SU-DHL-6 (cell line): ENCODE data around the gene PARD6G.
"Not testable (repeated sequence)": the region's sequence is repeated elsewhere in the genome, so short reads cannot be mapped to it uniquely, and the experiment has no call there.

ENCODE experiments used
- H2AFZ ChIP-seq: fragments of 200-600 bp; sonication (generic); 2 replicates; pipeline ENCODE4 v1.6.1; 2014; ENCODE audit warnings: low read depth, mild to moderate bottlenecking, moderate library complexity, mixed read lengths, antibody characterized with exemption, low read length; ENCODE audit not compliant: severe bottlenecking
- H3F3A ChIP-seq: fragments of 200-600 bp; shearing (Covaris generic); 2 replicates; pipeline ENCODE4 v1.6.0; 2016; ENCODE audit warnings: antibody characterized with exemption, mild to moderate bottlenecking; ENCODE audit not compliant: insufficient read depth
- H3K27ac ChIP-seq: fragments of 200-600 bp; sonication (generic); 2 replicates; pipeline ENCODE4 v1.5.1; 2016; ENCODE audit warnings: low read depth, mild to moderate bottlenecking, low read length, moderate library complexity, mixed read lengths
- H3K27me3 ChIP-seq: fragments of 200-600 bp; sonication (generic), shearing (Covaris generic); 2 replicates; pipeline ENCODE4 v1.6.0; 2014; ENCODE audit warnings: mild to moderate bottlenecking, low read length
- H3K36me3 ChIP-seq: fragments of 200-600 bp; sonication (generic); 2 replicates; pipeline ENCODE4 v1.6.1; 2014; ENCODE audit warnings: mild to moderate bottlenecking, low read length, mixed read lengths
- H3K4me2 ChIP-seq: fragments of 300-600, 200-600 bp; shearing (Covaris generic), sonication (generic); 2 replicates; pipeline ENCODE4 v1.6.0; 2014; ENCODE audit warnings: low read length, low read depth, mild to moderate bottlenecking; ENCODE audit not compliant: poor library complexity, severe bottlenecking
- H3K4me3 ChIP-seq: fragments of 200-600 bp; sonication (generic); 2 replicates; pipeline ENCODE4 v1.5.1; 2014; ENCODE audit warnings: antibody characterized with exemption, low read length, mild to moderate bottlenecking, mixed read lengths; ENCODE audit not compliant: insufficient read depth, poor library complexity, severe bottlenecking
- H3K79me2 ChIP-seq: fragments of 200-600 bp; sonication (generic); 2 replicates; pipeline ENCODE4 v1.6.1; 2014; ENCODE audit warnings: mild to moderate bottlenecking, low read length, moderate library complexity; ENCODE audit not compliant: insufficient read depth
- H3K9ac ChIP-seq: fragments of 200-600 bp; sonication (generic); 2 replicates; pipeline ENCODE4 v1.7.0; 2014; ENCODE audit warnings: mild to moderate bottlenecking, low read length
- H3K9me2 ChIP-seq: fragments of 200-600 bp; sonication (generic); replicated peaks from 2 replicates; pipeline ENCODE4 v1.6.1; 2014; ENCODE audit warnings: low read length; ENCODE audit not compliant: insufficient read depth
- H3K9me3 ChIP-seq: fragments of 200-600 bp; sonication (generic); 2 replicates; pipeline ENCODE4 v1.6.1; 2014; ENCODE audit warnings: low read length, mixed read lengths; ENCODE audit not compliant: insufficient read depth
- H4K20me1 ChIP-seq: fragments of 200-600 bp; sonication (generic); 2 replicates; pipeline ENCODE4 v1.6.1; 2014; ENCODE audit warnings: low read depth, mild to moderate bottlenecking, antibody characterized with exemption, low read length, moderate library complexity, mixed read lengths
- CTCF ChIP-seq: fragments of 200-600 bp; sonication (generic); IDR thresholded peaks from one replicate; pipeline ENCODE4 v1.5.1; 2017; ENCODE audit warnings: antibody characterized with exemption, mild to moderate bottlenecking, low read length, moderate library complexity; ENCODE audit not compliant: insufficient read depth, poor library complexity, severe bottlenecking
- EZH2phosphoT487 ChIP-seq: fragments of 200-600 bp; sonication (generic), shearing (Covaris generic); conservative IDR thresholded peaks from 2 replicates; pipeline ENCODE4 v1.6.1; 2018; ENCODE audit warnings: mild to moderate bottlenecking, antibody characterized with exemption, low read length, moderate library complexity, mixed read lengths

The PARD6G gene

GRCh38 chr18:80239830-80240229, 7.5 kb downstream of the PARD6G start:
- Histone ChIP-seq H2AFZ (no peak overlapping the region), H3K79me2 (no peaks in the 10 kb centered on the region), H3K36me3 (no peaks in the 10 kb centered on the region), H3K9me3 (no peaks in the 10 kb centered on the region), H3K9ac (no peak overlapping the region), H3K4me3 (no peak overlapping the region), H3K4me2 (no peak overlapping the region), H4K20me1 (no peaks in the 10 kb centered on the region), H3F3A (no peaks in the 10 kb centered on the region), H3K9me2 (no peaks in the 10 kb centered on the region), H3K27ac (no peak overlapping the region), H3K27me3 (no peaks in the 10 kb centered on the region)
- no peak for TF ChIP-seq EZH2phosphoT487
- no peak for TF ChIP-seq CTCF

GRCh38 chr18:80238651-80239260, 8.6 kb downstream of the PARD6G start:
- Histone ChIP-seq H3K27me3 (no peaks in the 10 kb centered on the region), H3K79me2 (no peaks in the 10 kb centered on the region), H3K9me2 (no peaks in the 10 kb centered on the region), H2AFZ (no peak overlapping the region), H3K9me3 (no peaks in the 10 kb centered on the region), H3K4me2 (no peak overlapping the region), H3K9ac (no peak overlapping the region), H3K4me3 (no peak overlapping the region), H3K36me3 (no peaks in the 10 kb centered on the region), H4K20me1 (no peaks in the 10 kb centered on the region), H3F3A (no peaks in the 10 kb centered on the region), H3K27ac (no peak overlapping the region)
- TF ChIP-seq EZH2phosphoT487: no peak
- no peak for TF ChIP-seq CTCF

GRCh38 chr18:80237519-80237918, 9.8 kb downstream of the PARD6G start:
- H3K4me3 ChIP-seq, H3K27ac ChIP-seq, H3K9me3 ChIP-seq, H4K20me1 ChIP-seq, H3K36me3 ChIP-seq, H3K9me2 ChIP-seq, H2AFZ ChIP-seq, H3K27me3 ChIP-seq, H3F3A ChIP-seq, H3K79me2 ChIP-seq, H3K9ac ChIP-seq, H3K4me2 ChIP-seq: not testable (repeated sequence)

- Histone ChIP-seq H3F3A (no peaks in the 10 kb centered on the region), H3K9me2 (no peaks in the 10 kb centered on the region), H3K4me3 (no peak overlapping the region), H2AFZ (no peak overlapping the region), H3K9ac (no peak overlapping the region), H3K79me2 (no peaks in the 10 kb centered on the region), H3K4me2 (no peak overlapping the region), H3K9me3 (no peaks in the 10 kb centered on the region), H3K27ac (no peak overlapping the region), H3K27me3 (no peaks in the 10 kb centered on the region), H4K20me1 (no peaks in the 10 kb centered on the region), H3K36me3 (no peaks in the 10 kb centered on the region)
- TF ChIP-seq EZH2phosphoT487: no peak
- TF ChIP-seq CTCF: no peak
These were observed 12.9 kb downstream of the PARD6G start for GRCh38 chr18:80234398-80234797.
